Skeletal muscle cell (primary cell): ENCODE measurements around the gene TMEM256.

Experiments
- DNase-seq: peaks from one replicate; pipeline ENCODE4 v3.0.0-alpha.2; 2010; ENCODE audit warnings: low read depth
- H3K4me3 ChIP-seq: 2 replicates; pipeline ENCODE4 v1.5.1; 2011; ENCODE audit warnings: low read depth, mild to moderate bottlenecking, control low read depth, low read length, moderate library complexity

TMEM256 gene

DNA sequence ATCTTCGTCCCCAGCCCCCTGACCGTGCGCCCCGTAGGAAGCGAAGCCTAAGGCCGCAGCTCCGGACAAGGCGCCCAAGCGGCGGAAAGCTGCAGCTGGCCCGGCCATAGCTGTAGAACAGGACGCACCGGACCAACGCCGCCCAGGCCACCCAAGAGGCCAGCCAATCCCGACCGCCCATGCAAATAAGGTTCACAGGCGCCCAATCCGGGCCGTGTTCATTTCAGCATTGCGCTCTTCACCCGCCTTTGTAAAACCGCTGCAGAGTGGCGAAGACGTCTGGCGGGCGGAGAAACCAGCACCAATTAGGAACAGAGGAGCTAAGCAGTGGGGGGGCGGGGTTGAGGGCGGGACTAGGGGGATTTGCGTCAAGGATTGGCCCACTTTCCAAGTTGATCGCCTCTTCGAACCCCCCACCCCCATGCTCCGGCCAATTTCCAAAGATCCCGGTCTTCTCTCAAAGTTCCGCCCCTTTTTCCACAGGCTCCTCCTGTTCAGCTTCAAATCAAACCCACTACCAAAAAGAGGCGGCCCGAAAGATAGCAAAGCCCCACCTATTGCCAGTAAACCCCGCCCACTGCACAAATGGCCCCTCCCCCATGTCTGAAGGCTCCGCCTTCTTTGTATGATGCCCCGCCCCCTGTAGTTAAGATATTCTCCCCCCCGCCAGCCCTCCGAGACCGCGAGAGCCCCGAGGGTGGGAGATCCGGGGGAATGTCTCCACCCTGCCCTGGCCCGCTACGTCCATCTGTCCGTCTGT lies at the start of gene TMEM256:
Gene TMEM256 (minus strand): TSS at position 121 of the 760 bp plus-strand sequence. CDS start 13 bp downstream, at position 108.
- DNase-seq, result peak; percentile 98
- H3K4me3 ChIP-seq, result peak within 1 kb of the TSS; percentile 82

DNA sequence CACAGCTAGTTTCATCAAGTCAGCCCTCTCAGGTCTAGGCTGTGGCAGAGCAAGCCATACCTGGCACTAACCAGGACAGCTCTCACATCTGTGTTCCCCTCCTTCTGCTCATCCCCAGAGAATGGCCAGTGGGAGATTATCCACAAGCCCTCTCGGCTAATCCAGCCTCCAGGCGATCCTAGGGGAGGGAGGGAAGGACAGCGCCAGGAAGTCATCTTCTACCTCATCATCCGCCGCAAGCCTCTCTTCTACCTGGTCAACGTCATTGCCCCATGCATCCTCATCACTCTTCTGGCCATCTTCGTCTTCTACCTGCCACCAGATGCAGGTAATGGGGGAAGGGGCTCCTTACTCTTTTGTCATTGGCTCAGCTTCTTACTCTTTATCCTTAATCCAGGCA lies 44.6 kb upstream of the TMEM256 start:
- no peak for DNase-seq
- H3K4me3 ChIP-seq, result no peak overlapping the region

DNA sequence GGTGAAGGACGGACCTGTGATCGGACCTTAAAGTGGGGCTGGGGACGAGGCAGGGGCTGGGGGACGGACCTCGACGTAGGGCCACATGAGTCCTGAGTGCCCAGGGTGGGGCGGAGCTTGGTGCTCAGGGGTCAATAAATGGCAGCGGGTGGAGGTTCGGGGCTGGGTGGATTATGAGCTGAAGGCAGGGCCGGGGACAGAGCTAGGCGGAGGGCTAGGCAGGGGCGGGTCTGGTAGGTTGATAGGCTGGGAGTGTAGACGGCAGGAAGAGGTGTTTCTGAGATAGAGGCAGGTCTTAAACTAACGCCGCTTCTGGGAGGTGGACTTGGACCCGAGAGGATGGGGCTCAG lies 41.7 kb upstream of the TMEM256 start:
- H3K4me3 ChIP-seq, result peak overlapping the region; percentile 48
- no peak for DNase-seq

DNA sequence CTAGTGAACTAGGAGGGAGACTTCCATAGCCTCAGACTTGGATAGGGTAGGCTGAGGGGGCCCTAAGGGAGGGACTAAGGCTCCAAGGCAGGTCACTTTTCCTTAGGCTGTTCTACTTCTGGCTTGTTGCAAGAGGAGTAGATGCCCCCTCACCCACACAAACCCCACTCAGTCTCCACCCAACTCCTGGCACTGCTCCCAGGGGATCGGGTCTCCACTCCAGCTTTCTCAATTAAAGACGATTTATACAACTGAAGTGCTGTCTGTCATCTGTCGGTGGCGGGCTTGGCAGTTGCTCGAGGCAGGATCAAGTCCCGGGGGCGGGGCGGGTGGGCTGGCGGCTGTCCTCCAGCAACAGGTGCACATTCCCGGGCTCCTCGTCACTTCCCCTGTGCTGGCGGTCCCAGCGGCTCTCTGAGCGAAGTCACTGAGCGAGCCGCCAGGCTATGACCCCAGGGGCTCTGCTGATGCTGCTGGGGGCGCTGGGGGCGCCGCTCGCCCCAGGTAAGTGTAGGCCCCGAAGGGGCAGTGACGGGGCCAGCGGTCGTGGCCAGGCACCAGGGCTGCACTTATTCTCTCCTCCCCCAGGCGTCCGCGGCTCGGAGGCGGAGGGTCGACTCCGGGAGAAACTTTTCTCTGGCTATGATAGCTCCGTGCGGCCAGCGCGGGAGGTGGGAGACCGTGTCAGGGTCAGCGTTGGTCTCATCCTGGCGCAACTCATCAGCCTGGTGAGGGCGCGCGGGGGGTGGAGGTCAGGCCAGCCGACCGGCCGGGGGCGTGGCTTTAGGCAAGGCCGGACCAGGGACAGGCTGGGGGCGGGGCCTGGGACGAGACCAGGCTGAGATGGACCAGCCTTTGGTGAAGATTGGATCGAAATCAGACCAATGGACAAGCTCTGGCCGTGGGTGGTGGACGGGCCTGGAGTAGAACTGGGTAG lies 41.1 kb upstream of the TMEM256 start, which contains the start of gene CHRNB1:
Gene CHRNB1 (plus strand): TSS at position 380 of the 937 bp plus-strand sequence. CDS start 67 bp downstream, at position 447.
- DNase-seq, result no peak
- peak within 1 kb of the TSS; percentile 48 for H3K4me3 ChIP-seq

DNA sequence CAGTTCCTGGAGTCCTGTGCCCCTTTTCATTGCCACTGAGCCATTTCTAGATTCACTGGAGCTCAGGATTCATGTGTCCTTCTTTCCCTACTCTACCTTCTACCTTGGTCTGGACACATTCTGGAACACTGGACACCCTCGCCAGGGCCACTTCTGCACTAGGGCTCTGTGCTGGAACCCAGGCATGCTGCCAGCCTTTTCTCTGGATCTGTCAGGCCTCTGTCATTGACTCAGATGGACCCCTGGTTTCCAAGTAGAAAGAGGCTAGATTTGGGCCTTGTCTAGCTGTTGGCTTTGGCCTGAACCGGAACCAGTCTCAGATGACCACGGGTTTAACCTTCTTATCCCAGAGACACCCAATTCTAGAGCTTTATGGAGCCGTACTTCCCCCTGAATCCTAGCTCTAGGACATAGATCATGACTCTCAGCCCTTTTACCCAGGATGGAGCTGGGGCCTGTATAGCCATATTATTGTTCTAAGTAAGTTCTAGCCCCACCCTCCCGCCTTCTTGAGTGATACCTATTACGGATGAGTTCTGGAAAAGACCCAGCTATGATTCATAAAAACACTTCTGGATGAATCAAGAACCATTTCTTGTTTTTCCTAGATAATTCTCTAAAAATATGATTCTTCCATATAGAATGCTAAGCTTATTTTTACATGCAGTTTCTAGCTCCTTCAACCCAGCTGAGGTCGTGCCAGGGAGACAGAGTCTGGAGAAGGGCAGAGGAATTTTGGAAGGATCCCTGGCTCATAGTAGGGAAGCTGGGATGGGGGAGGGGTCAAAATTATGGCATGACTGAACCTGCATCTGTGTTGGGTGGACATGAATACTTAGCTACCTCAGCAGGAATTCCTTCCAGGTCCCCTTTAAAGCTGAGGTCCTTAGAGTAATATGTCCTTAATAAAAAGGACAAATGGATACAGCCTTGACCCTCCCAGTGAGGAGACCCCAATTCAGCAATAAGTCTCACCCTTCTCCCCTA lies 39.9 kb upstream of the TMEM256 start:
- DNase-seq, result no peak
- no peak overlapping the region for H3K4me3 ChIP-seq

DNA sequence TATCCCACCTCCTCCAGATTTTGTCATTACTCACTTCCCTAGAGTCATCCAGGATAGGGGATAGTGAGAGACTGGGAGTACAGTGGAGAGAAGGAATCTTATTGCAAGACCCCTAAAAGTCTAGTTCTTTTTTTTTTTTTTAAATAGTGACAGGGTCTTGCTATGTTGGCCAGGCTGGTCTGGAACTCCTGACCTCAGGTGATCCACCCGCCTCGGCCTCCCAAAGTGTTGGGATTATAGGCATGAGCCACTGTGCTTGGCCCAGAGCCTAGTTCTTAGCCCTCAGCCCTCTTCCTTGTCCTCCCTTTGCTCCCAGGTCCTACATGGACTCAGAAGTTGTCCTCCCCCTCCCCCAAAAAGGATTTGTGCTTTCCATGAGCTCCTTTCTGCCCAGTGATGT lies 38.2 kb upstream of the TMEM256 start:
- no peak overlapping the region for H3K4me3 ChIP-seq
- no peak for DNase-seq

DNA sequence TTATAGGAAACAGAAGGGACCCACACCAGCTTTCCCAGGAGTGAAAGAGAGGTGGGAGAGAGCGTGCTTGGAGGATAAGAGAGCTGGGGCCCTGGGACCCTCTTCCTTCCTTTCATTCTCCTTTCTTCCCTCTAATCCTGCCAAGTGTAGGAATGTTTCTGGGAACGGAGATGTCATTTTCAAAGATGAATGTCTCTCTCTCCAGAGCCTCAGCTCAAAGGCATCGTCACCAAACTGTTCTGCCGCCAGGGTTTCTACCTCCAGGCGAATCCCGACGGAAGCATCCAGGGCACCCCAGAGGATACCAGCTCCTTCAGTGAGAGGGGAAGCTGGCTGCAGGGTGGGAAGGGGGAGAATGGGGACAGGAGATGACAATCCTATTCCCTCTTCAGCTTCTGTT lies 37.4 kb upstream of the TMEM256 start:
- no peak overlapping the region for H3K4me3 ChIP-seq
- no peak for DNase-seq

DNA sequence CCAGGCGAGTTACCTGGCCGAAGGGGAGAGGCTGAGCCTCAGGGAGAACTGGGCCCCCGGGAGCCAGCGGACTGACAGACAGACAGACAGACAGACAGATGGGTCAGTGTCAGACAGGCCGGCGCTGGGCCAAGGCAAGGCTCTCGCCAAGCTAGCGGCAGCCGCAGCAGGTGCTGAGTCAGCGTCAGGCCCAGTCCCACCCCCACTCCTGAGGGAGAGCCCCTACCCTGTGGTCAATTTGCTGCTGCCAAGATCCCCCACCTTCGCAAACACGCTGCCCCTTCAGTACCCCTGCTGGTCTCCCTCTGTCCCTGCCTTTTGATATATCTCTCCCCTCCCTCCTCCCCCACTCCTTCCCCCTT lies 36.9 kb upstream of the TMEM256 start:
- H3K4me3 ChIP-seq, result peak overlapping the region; percentile 61
- no peak for DNase-seq

DNA sequence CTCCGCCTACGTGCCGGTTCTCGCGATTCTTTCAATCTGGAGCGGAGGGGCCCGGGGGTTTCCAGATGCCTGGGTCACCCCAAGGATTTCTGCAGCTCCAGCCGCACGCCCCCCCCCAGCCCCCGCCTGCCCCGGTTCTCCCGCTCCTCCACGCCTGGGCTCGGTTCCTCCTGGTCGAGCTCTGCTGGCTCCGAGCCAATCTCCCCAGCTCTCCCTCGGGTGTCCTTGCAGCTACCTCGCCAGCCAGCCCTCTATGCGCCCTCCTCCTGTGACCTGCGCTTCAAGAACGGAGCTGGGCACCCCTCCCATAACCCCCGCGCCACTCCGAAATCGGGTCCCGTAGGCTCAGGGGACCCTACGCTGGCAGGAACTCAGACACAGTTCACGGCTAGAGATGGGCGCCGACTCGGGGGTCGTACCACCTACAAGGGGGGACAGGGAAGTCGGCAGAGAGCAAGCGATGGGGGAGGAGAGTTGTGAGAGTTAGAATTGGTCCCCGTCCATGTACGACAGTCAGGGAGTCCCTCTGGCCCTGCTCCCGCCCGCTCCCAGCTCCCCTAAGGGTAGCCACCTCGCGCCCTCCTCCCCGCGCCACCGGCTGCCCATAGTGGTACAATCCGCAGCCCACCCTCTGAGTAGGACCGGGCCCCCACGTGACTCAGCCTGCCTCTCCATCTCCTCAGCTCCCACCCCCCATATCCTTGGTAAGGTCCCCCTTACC lies 36.4 kb upstream of the TMEM256 start:
- peak overlapping the region; percentile 61 for H3K4me3 ChIP-seq
- DNase-seq, result no peak

DNA sequence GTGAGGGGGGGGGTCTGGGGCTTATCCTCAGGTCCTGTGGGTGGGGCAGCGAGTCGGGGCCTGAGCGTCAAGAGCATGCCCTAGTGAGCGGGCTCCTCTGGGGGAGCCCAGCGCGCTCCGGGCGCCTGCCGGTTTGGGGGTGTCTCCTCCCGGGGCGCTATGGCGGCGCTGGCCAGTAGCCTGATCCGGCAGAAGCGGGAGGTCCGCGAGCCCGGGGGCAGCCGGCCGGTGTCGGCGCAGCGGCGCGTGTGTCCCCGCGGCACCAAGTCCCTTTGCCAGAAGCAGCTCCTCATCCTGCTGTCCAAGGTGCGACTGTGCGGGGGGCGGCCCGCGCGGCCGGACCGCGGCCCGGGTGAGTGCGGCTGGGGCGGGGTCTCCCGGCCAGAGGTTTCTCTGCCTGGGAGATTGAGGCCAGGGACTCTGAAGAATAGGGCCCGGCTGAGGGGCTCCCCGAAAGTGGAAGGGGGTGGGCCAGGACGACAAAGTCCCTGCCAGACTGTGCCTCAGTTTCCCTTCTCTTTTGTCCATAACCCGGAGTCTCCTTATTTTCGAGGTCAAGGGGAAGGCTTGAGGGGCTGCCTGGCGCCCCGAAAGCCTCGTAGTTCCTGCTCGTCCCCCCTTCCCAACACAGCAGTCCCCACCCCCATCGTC lies 35.7 kb upstream of the TMEM256 start, which contains the start of gene FGF11:
Gene FGF11 (plus strand): TSS at position 51 of the 651 bp plus-strand sequence. CDS start 109 bp downstream, at position 160.
- H3K4me3 ChIP-seq, result peak within 1 kb of the TSS; percentile 61
- no peak for DNase-seq

DNA sequence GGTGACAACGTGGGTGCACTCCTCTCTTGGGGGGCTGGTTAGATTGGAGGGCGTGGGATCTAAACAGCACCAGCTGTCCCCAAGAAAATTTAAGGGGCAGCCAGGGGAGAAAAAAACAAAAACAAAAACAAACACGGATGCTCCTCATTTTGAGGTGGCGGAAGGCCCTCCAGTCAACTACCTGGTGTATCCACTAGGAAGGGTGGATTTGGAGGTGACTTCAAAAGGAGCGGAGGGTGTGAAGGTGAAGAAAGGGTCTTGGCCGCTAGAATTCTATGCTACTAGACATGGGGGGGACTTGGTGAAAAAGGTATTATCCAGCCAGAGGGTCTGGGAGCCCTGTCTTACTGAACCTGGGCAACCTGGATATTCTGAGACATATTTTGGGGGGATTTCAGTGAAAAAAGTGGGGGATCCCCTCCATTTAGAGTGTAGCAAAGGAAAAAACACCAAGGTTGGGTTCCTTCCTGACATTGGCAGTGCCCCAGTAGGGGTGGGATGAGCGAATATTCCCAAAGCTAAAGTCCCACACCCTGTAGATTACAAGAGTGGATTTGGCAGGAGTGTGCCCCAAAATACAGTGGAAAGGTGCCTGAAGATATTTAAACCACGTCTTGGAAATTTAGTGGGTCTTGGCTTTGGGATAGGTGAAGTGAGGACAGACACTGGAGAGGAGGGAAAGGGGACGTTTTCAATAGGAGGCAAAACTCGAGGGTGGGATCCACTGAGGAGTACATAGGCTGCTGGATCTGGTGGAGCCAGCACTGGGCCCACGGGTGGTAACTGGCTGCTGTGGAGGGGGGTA lies 35.0 kb upstream of the TMEM256 start:
- H3K4me3 ChIP-seq, result peak overlapping the region; percentile 61
- DNase-seq, result no peak

DNA sequence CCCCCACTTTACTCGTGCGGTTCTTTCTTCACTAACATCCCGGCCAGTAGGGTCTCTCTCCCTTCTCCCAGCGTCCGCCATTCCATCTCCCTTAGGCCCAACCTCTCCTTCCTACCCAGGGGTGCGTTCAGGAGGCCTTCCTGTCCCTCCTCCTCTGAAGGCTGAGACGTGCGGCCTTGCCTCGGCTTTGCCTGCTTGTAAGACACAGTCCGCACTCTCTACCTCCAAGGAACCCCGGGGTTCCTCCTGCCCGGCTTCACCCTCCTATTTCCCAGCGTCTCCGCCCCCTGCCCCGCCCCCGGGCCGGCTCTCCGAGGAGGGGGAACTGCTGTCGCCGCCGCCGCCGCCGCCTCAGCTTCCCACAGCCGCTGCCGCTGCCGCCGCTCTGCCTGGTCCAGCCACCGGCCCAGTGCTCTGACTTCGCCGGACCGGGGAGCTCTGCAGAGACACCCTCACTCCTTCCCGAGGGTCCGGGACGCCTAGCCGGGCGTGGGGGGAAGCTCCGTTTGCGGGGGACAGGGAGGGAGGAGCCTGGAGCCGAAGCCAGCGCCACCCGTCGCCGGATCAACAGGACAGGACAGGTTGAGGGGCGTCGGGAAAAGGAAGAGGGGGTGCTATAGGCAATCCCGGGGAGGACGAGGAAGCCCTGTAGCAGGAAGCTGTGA lies 34.2 kb upstream of the TMEM256 start:
- H3K4me3 ChIP-seq, result peak overlapping the region; percentile 61
- DNase-seq, result no peak

DNA sequence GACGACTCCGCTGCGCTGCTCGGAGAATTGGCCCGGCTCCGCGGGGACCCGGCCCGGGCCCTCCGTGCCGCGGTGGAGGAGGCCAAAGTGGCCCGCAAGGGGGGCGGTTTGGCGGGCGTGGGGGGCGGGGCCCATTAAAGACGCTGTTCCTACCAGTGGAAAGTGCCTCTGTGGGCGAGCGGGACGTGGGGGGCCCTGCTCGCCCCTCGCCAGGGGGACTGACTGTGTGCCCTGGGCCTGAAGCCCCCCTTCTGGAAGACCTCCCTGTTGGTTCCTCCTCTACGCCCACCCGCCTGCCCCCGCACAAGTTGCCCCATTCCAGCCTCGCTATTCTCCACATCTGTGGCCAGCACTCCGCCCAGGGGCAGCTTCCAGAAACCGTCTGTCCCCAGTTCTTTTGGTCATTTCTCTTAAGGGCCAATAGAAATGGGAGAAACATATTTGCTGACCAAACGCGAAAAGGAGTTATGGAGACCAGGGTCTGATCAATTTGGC lies 33.5 kb upstream of the TMEM256 start:
- peak overlapping the region; percentile 61 for H3K4me3 ChIP-seq
- DNase-seq, result no peak

DNA sequence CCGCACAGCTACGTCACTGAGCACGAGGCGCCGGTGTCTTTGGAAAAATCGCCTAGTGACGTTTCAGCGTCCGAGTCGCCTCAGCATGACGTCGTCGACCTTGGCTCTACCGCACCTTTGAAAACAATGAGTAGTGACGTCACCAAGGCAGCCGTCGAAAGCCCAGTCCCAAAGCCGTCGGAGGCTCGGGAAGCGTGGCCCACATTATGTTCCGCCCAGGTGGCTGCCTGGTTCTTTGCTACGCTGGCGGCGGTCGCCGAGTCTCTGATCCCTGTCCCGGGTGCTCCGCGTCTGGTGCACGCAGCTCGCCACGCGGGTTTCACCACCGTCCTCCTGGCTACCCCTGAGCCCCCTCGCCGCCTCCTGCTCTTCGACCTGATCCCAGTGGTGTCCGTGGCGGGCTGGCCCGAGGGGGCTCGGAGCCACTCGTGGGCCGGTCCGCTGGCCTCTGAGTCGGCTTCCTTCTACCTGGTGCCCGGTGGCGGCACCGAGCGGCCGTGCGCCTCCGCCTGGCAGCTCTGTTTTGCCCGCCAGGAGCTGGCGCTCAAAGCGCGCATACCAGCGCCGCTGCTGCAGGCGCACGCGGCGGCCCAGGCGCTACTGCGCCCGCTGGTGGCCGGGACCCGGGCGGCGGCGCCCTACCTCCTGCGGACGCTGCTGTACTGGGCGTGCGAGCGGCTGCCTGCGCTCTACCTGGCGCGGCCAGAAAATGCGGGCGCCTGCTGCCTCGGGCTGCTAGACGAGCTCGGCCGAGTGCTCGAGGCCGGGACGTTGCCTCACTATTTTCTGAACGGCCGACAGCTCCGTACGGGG lies 32.9 kb upstream of the TMEM256 start:
- H3K4me3 ChIP-seq, result peak overlapping the region; percentile 61
- DNase-seq, result no peak

DNA sequence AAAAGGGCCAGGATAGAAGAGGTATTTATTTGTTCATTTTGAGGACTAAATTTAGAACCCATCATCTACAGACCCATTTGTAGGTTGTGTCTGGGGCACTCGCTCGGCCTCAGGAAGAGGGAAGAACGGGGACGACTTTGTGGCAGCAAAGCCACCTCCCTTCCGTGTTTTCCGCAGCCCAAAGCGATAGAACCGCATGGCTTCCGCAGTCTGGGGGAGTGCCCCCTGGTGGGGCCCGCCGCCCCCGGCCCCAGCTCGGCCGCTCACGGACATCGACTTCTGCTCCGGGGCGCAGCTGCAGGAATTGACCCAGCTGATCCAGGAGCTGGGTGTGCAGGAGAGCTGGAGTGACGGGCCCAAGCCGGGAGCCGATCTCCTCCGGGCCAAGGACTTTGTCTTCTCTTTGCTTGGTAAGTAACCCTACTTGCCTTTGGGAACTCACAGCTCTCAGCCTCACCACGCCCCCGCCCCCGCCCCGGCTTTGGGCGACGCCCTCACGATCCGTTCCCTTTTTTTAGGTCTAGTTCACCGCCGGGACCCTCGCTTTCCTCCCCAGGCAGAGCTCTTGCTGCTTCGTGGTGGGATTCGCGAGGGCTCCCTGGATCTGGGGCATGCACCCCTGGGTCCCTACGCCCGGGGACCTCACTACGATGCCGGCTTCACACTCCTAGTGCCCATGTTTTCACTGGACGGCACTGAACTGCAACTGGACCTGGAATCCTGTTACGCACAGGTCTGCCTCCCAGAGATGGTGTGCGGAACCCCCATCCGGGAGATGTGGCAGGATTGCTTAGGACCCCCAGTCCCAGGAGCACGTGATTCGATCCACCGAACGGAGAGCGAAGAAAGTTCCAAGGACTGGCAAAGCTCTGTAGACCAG lies 32.0 kb upstream of the TMEM256 start:
- no peak for DNase-seq
- H3K4me3 ChIP-seq, result peak overlapping the region; percentile 61
